ENCODE data around the gene ECE1. TPM values are rescaled to one million over a fixed set of nuclear protein-coding genes. Genes with fewer than 3 reads are reported as not detected.

The ECE1 gene
- total RNA-seq, 1 donor from 2014 or later: 217 TPM

- no peak for TF ChIP-seq CTCF (IDR thresholded peaks at IDR 0.05; ENCODE audit: unreplicated experiment)
- H3K27ac Mint-ChIP-seq: peak overlapping the region; percentile 69
- H3K36me3 Mint-ChIP-seq (ENCODE audit: insufficient read depth): peaks cover 1% of the 10 kb centered on the region
- peaks cover 82% of the 10 kb centered on the region for H3K4me1 Mint-ChIP-seq (ENCODE audit: low read depth)
- H3K9me3 Mint-ChIP-seq (ENCODE audit: low read depth): no peaks in the 10 kb centered on the region
- DNase-seq (ENCODE audit: low spot score, unreplicated experiment): no peak
- H3K27me3 Mint-ChIP-seq: no peaks in the 10 kb centered on the region
- H3K4me3 Mint-ChIP-seq (ENCODE audit: low read depth): peak overlapping the region; percentile 16
Observed at GRCh38 chr1:21323091-21323490, 32.8 kb upstream of the ECE1 start.

GRCh38 chr1:21322681-21323016, 32.4 kb upstream of the ECE1 start:
- Mint-ChIP-seq H3K9me3 (ENCODE audit: low read depth) (no peaks in the 10 kb centered on the region), H3K4me1 (ENCODE audit: low read depth) (peaks cover 84% of the 10 kb centered on the region)

GRCh38 chr1:21321963-21322680, 31.9 kb upstream of the ECE1 start:
- H3K27me3 Mint-ChIP-seq: no peaks in the 10 kb centered on the region
- no peak for TF ChIP-seq CTCF (IDR thresholded peaks at IDR 0.05; ENCODE audit: unreplicated experiment)
- no peaks in the 10 kb centered on the region for H3K36me3 Mint-ChIP-seq (ENCODE audit: insufficient read depth)
- DNase-seq (ENCODE audit: low spot score, unreplicated experiment): no peak
- no peak overlapping the region for H3K4me3 Mint-ChIP-seq (ENCODE audit: low read depth)
- peaks cover 79% of the 10 kb centered on the region for H3K4me1 Mint-ChIP-seq (ENCODE audit: low read depth)
- H3K9me3 Mint-ChIP-seq (ENCODE audit: low read depth): no peaks in the 10 kb centered on the region
- H3K27ac Mint-ChIP-seq: no peak overlapping the region

More at GRCh38 chr1:21322681-21323016, 32.4 kb upstream of the ECE1 start:
- no peak for DNase-seq (ENCODE audit: low spot score, unreplicated experiment)
- Mint-ChIP-seq H3K36me3 (ENCODE audit: insufficient read depth) (no peaks in the 10 kb centered on the region), H3K4me3 (ENCODE audit: low read depth) (peak overlapping the region; percentile 7), H3K27ac (peak overlapping the region; percentile 67), H3K27me3 (no peaks in the 10 kb centered on the region)
- TF ChIP-seq CTCF (IDR thresholded peaks at IDR 0.05; ENCODE audit: unreplicated experiment): no peak

- Mint-ChIP-seq H3K4me1 (ENCODE audit: low read depth) (peaks cover 69% of the 10 kb centered on the region), H3K27ac (peak overlapping the region; percentile 89), H3K27me3 (no peaks in the 10 kb centered on the region), H3K9me3 (ENCODE audit: low read depth) (no peaks in the 10 kb centered on the region), H3K36me3 (ENCODE audit: insufficient read depth) (no peaks in the 10 kb centered on the region), H3K4me3 (ENCODE audit: low read depth) (no peak overlapping the region)
- DNase-seq (ENCODE audit: low spot score, unreplicated experiment): no peak
- no peak for TF ChIP-seq CTCF (IDR thresholded peaks at IDR 0.05; ENCODE audit: unreplicated experiment)
Observed at GRCh38 chr1:21320410-21321108, 30.3 kb upstream of the ECE1 start.

DNA sequence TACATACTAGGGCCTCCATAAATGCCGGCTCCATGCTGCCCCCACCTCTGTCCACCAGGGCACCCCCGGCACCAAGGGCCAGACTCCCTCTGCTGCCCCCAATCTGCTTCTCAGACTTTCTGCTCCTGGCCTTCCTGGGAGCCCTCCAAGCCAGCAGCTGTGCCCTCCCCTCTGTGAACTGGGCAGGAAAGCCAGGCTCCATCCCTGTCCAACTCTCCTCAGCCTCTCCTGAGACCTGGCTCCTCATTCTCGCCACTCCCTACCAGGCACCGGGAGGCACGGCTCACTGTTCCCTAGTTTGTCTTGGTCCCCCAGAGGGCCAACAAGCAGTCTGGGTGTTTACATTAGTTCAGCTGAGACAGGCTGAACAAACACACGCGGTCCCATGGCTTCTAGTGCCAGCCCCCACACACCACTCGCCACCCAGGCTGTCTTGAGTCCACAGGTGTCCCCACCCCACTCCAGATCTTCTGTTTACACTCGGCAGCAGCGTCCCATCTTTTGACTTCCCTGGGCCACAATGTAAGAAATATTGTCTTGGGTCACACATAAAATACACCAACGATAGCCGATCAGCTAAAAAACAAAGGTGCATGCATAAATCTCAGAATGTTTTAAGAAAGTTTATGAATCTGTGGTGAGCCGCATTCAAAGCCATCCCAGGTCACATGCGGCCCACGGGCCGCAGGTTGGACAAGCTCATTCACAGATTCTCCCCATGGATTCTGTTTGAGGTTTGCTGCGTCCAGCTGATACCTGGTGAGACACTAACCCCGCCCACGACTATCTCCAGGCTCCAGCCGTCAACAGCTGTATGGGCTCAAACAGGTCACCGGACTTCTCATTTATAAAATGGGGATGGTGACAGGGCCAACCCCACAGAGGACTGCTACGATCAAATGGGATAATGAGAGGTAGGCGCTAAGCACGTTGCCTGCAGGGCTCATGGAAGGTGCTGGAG, 29.5 kb upstream of the ECE1 start:
- peak overlapping the region; percentile 37 for H3K4me3 Mint-ChIP-seq (ENCODE audit: low read depth)
- H3K4me1 Mint-ChIP-seq (ENCODE audit: low read depth): peaks cover 65% of the 10 kb centered on the region
- no peak for DNase-seq (ENCODE audit: low spot score, unreplicated experiment)
- peak; percentile 40 for TF ChIP-seq CTCF (IDR thresholded peaks at IDR 0.05; ENCODE audit: unreplicated experiment)
- H3K9me3 Mint-ChIP-seq (ENCODE audit: low read depth): no peaks in the 10 kb centered on the region
- no peaks in the 10 kb centered on the region for H3K36me3 Mint-ChIP-seq (ENCODE audit: insufficient read depth)
- no peaks in the 10 kb centered on the region for H3K27me3 Mint-ChIP-seq
- peak overlapping the region; percentile 93 for H3K27ac Mint-ChIP-seq

All from progenitor cell of endocrine pancreas (in vitro differentiated cells).